Astrocyte (in vitro differentiated cells and primary cell): ENCODE measurements around the gene HBA2.

Experiments used
- EZH2 ChIP-seq: IDR thresholded peaks from 2 replicates; pipeline ENCODE4 v1.6.1; 2012; ENCODE audit warnings: mild to moderate bottlenecking, low read length, inconsistent platforms; ENCODE audit not compliant: insufficient read depth
- TF ChIP-seq, protein P1 (sequence below): IDR thresholded peaks from 2 replicates; pipeline ENCODE4 v1.5.1; 2011; ENCODE audit warnings: low read depth, mild to moderate bottlenecking, inconsistent platforms, low read length, moderate library complexity; ENCODE audit not compliant: insufficient read depth

DNA sequence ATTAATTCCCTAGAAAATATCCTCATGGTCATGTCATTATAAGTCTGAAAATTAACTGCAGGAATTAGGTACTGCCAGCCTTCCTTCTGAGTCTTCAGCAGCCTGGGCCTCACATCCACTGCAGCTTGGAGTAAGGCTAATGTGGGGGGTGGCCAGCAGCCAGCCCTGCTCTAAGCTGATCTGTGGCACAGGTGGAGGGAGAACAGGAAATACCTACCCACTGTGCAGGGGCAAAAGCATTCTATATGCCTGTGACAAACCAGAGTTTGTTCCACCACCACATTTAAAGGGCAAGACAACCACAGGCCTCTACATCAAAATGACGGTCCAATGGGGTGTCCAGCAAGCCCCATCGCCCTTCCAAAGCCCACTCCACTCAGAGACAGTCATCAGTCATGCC lies 43.6 kb upstream of the HBA2 start:
- TF ChIP-seq, protein P1, sequence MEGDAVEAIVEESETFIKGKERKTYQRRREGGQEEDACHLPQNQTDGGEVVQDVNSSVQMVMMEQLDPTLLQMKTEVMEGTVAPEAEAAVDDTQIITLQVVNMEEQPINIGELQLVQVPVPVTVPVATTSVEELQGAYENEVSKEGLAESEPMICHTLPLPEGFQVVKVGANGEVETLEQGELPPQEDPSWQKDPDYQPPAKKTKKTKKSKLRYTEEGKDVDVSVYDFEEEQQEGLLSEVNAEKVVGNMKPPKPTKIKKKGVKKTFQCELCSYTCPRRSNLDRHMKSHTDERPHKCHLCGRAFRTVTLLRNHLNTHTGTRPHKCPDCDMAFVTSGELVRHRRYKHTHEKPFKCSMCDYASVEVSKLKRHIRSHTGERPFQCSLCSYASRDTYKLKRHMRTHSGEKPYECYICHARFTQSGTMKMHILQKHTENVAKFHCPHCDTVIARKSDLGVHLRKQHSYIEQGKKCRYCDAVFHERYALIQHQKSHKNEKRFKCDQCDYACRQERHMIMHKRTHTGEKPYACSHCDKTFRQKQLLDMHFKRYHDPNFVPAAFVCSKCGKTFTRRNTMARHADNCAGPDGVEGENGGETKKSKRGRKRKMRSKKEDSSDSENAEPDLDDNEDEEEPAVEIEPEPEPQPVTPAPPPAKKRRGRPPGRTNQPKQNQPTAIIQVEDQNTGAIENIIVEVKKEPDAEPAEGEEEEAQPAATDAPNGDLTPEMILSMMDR, result no peak
- TF ChIP-seq EZH2, result no peak
